ENCODE data around the gene C3orf49. TPM values are rescaled to one million over a fixed set of nuclear protein-coding genes. Genes with fewer than 3 reads are reported as not detected.

Gene C3orf49
- total RNA-seq, 1 donor, result not detected

DNA sequence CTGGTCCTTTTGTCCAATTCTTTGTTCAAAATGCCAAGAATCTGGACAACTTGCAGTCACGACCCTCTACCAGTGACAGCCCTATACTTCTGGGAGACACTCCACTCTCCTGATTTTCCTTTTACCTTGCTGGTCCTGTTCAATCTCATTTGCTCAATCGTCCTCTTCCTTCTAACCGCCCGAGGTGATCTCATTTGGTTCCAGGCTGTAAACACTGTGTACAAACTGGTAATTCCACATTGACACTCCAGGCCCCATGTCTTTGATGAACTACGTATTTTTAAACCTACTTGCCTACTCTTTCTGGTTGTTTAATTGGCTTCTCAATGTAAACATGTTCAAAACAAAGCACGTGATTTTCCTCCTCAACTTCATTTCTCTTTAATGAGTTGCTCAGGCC is 23.7 kb upstream of the C3orf49 start:
- Histone ChIP-seq H4K20me1 (ENCODE audit: insufficient read depth, low read length) (no peaks in the 10 kb centered on the region), H3K36me3 (ENCODE audit: insufficient read depth, low read length) (no peaks in the 10 kb centered on the region), H3K27ac (ENCODE audit: low read depth, low read length) (no peak overlapping the region), H3K27me3 (ENCODE audit: insufficient read depth, low read length) (peaks cover 2% of the 10 kb centered on the region), H2AFZ (ENCODE audit: low read length) (no peak overlapping the region), H3K79me2 (ENCODE audit: insufficient read depth, low read length) (no peaks in the 10 kb centered on the region), H3K9me3 (ENCODE audit: low read depth, low read length) (no peaks in the 10 kb centered on the region), H3K4me3 (ENCODE audit: insufficient read depth, low read length) (no peak overlapping the region), H3K4me1 (ENCODE audit: insufficient read depth, low read length) (no peaks in the 10 kb centered on the region), H3K4me2 (ENCODE audit: insufficient read depth, low read length) (peak overlapping the region; percentile 34)
- DNase-seq (ENCODE audit: insufficient read length, low spot score, missing footprints), result peak; percentile 8
- TF ChIP-seq CTCF (IDR thresholded peaks at IDR 0.05; ENCODE audit: extremely low read depth, low read depth, low read length), result no peak

- TF ChIP-seq CTCF (IDR thresholded peaks at IDR 0.05; ENCODE audit: extremely low read depth, low read depth, low read length), result no peak
Measured at GRCh38 chr3:63798544-63798943, 20.6 kb upstream of the C3orf49 start.

DNA sequence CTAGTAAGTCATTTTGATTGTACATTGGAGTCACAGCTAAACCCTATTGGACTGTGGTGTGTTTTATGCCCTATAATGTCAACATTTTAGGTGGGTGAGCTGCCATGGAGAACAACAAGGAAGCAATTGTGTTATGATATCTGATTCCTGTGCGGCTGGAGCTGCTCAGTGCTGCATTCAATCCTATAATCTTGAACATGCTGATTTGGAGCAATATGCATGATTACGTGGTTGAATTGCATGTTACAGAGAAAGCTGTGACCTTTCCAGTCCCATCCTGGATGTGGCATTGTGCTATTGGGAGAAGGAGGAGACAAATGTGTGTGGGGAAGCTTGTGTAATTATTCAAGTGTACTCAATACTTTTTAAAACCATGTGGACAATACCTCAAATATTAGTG is 20.1 kb upstream of the C3orf49 start:
- DNase-seq (ENCODE audit: insufficient read length, low spot score, missing footprints), result no peak
- Histone ChIP-seq H3K9me3 (ENCODE audit: low read depth, low read length) (no peaks in the 10 kb centered on the region), H4K20me1 (ENCODE audit: insufficient read depth, low read length) (no peaks in the 10 kb centered on the region), H3K4me2 (ENCODE audit: insufficient read depth, low read length) (no peak overlapping the region), H3K4me3 (ENCODE audit: insufficient read depth, low read length) (no peak overlapping the region), H2AFZ (ENCODE audit: low read length) (no peak overlapping the region), H3K4me1 (ENCODE audit: insufficient read depth, low read length) (no peaks in the 10 kb centered on the region), H3K27me3 (ENCODE audit: insufficient read depth, low read length) (peaks cover 4% of the 10 kb centered on the region), H3K27ac (ENCODE audit: low read depth, low read length) (no peak overlapping the region), H3K36me3 (ENCODE audit: insufficient read depth, low read length) (no peaks in the 10 kb centered on the region), H3K79me2 (ENCODE audit: insufficient read depth, low read length) (no peaks in the 10 kb centered on the region)
- TF ChIP-seq CTCF (IDR thresholded peaks at IDR 0.05; ENCODE audit: extremely low read depth, low read depth, low read length), result no peak

More at GRCh38 chr3:63798544-63798943, 20.6 kb upstream of the C3orf49 start:
- no peaks in the 10 kb centered on the region for H3K36me3 ChIP-seq (ENCODE audit: insufficient read depth, low read length)
- no peak overlapping the region for H3K4me2 ChIP-seq (ENCODE audit: insufficient read depth, low read length)
- no peaks in the 10 kb centered on the region for H4K20me1 ChIP-seq (ENCODE audit: insufficient read depth, low read length)
- H3K9me3 ChIP-seq (ENCODE audit: low read depth, low read length), result no peaks in the 10 kb centered on the region
- H3K4me1 ChIP-seq (ENCODE audit: insufficient read depth, low read length), result no peaks in the 10 kb centered on the region
- no peak overlapping the region for H2AFZ ChIP-seq (ENCODE audit: low read length)
- DNase-seq (ENCODE audit: insufficient read length, low spot score, missing footprints), result no peak
- H3K27ac ChIP-seq (ENCODE audit: low read depth, low read length), result no peak overlapping the region
- H3K79me2 ChIP-seq (ENCODE audit: insufficient read depth, low read length), result no peaks in the 10 kb centered on the region
- no peak overlapping the region for H3K4me3 ChIP-seq (ENCODE audit: insufficient read depth, low read length)
- peaks cover 4% of the 10 kb centered on the region for H3K27me3 ChIP-seq (ENCODE audit: insufficient read depth, low read length)

DNA sequence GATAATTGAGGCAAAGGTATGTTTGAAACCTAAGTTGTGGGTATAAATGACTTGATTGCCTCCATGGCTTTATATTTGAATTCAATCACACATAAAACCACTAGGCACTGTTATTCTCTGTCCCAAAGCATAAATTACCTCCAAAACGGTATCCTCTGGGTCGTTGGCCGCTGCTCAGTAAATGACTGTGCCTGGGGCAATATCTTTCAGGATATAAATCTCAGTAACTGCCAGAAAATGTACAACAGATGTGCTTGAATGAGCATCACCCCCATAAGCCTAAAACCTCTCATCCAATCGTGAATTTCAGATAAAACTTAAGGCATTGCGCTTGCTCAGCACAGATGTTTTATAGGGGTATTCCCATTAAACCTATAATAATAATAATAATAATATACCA is 19.0 kb upstream of the C3orf49 start:
- Histone ChIP-seq H4K20me1 (ENCODE audit: insufficient read depth, low read length) (no peaks in the 10 kb centered on the region), H3K4me1 (ENCODE audit: insufficient read depth, low read length) (no peaks in the 10 kb centered on the region), H3K4me2 (ENCODE audit: insufficient read depth, low read length) (no peak overlapping the region), H3K27ac (ENCODE audit: low read depth, low read length) (no peak overlapping the region), H3K4me3 (ENCODE audit: insufficient read depth, low read length) (no peak overlapping the region), H3K27me3 (ENCODE audit: insufficient read depth, low read length) (peaks cover 4% of the 10 kb centered on the region), H2AFZ (ENCODE audit: low read length) (no peak overlapping the region), H3K36me3 (ENCODE audit: insufficient read depth, low read length) (no peaks in the 10 kb centered on the region), H3K79me2 (ENCODE audit: insufficient read depth, low read length) (no peaks in the 10 kb centered on the region), H3K9me3 (ENCODE audit: low read depth, low read length) (no peaks in the 10 kb centered on the region)
- DNase-seq (ENCODE audit: insufficient read length, low spot score, missing footprints), result no peak
- no peak for TF ChIP-seq CTCF (IDR thresholded peaks at IDR 0.05; ENCODE audit: extremely low read depth, low read depth, low read length)
